Natural killer cell (primary cell): ENCODE measurements around the gene ICA1. TPM values are rescaled to one million over a fixed set of nuclear protein-coding genes. Genes with fewer than 3 reads are reported as not detected.

Experiments used
- ATAC-seq, 3 donors: fragments of 150-1000 bp in 2 of 3; fragments of 200-7000 bp in 1 of 3; cut with Tn5 transposase; 1 replicate in 1 of 3; 2 replicates in 2 of 3; pipeline ENCODE4 v1.10.0; 2021; ENCODE audit warnings: mild to moderate bottlenecking in 2 of 3, moderate library complexity in 2 of 3
- DNase-seq, 2 donors: peaks; one replicate each; pipeline versions ENCODE4 v3.0.0 to v3.0.0-alpha.2; 2013 to 2021; ENCODE audit warnings: mixed read lengths in 1 of 2
- H3K27ac ChIP-seq: one replicate; pipeline ENCODE4 v1.5.1; 2013; ENCODE audit warnings: mild to moderate bottlenecking, low read length
- H3K27me3 ChIP-seq: one replicate; pipeline ENCODE4 v1.6.1; 2013; ENCODE audit warnings: low read length; ENCODE audit not compliant: control insufficient read depth, insufficient read depth
- H3K36me3 ChIP-seq: one replicate; pipeline ENCODE4 v1.6.1; 2013; ENCODE audit warnings: low read length; ENCODE audit not compliant: control insufficient read depth, insufficient read depth
- H3K4me1 ChIP-seq: one replicate; pipeline ENCODE4 v1.6.1; 2013; ENCODE audit warnings: low read length; ENCODE audit not compliant: control insufficient read depth, insufficient read depth
- H3K4me3 ChIP-seq: one replicate; pipeline ENCODE4 v1.5.1; 2013; ENCODE audit warnings: low read length
- H3K9me3 ChIP-seq: one replicate; pipeline ENCODE4 v1.6.1; 2013; ENCODE audit warnings: low read length; ENCODE audit not compliant: control insufficient read depth, insufficient read depth
- H3K27ac Mint-ChIP-seq, 2 donors: one replicate each; pipeline ENCODE4 v1.8.0; 2022; ENCODE audit warnings: mild to moderate bottlenecking in 2 of 2, mixed read lengths in 2 of 2, moderate library complexity in 1 of 2
- H3K27me3 Mint-ChIP-seq, 2 donors: one replicate each; pipeline ENCODE4 v1.8.0; 2022; ENCODE audit warnings: low read depth in 2 of 2, mixed read lengths in 2 of 2
- H3K36me3 Mint-ChIP-seq: one replicate; pipeline ENCODE4 v1.8.0; 2022; ENCODE audit warnings: mixed read lengths
- H3K4me1 Mint-ChIP-seq, 2 donors: one replicate each; pipeline ENCODE4 v1.8.0; 2022; ENCODE audit warnings: mixed read lengths in 2 of 2
- H3K4me3 Mint-ChIP-seq: one replicate; pipeline ENCODE4 v1.8.0; 2022; ENCODE audit warnings: mild to moderate bottlenecking, moderate library complexity, mixed read lengths
- H3K9me3 Mint-ChIP-seq, 2 donors: one replicate each; pipeline ENCODE4 v1.8.0; 2022; ENCODE audit warnings: mixed read lengths in 2 of 2
- CTCF ChIP-seq: fragments of 200-600 bp; IDR thresholded peaks from one replicate; pipeline ENCODE4 v1.8.0; 2022; ENCODE audit warnings: antibody characterized with exemption
- WGBS: methylation state at CpG from one replicate; pipeline ENCODE4 v1.1.7; 2013; ENCODE audit warnings: missing lambda C conversion rate; ENCODE audit not compliant: insufficient coverage; 5-methylcytosine and 5-hydroxymethylcytosine counted together
- intact Hi-C: fragments of 100-400 bp; cut with micrococcal nuclease; formaldehyde crosslinking; loops from one replicate; pipeline ENCODE4 v1.14.2; 2022
- total RNA-seq, 4 donors: library from RNA; stranded (reverse); fragments of 120-200 nt in 1 of 4; gene quantifications; one replicate each; pipeline versions ENCODE4 v1.2.3 to v1.2.4, GENCODE V29; 2013 to 2022

The ICA1 gene
- total RNA-seq, 3 donors from 2014 or later (not counting 1 experiment from before 2014, with no cell fraction given), result 0.75 to 1.9 (median 1.4) TPM

GRCh38 chr7:8295638-8296361 is 33.8 kb upstream of the ICA1 start:
- no peaks in the 10 kb centered on the region for H3K4me1 Mint-ChIP-seq

GRCh38 chr7:8291397-8292141 is 29.6 kb upstream of the ICA1 start:
- Mint-ChIP-seq H3K4me3 (no peak overlapping the region), H3K27me3 (peaks cover 22 to 27% of the 10 kb centered on the region in 2 donors), H3K4me1 (no peaks in the 10 kb centered on the region), H3K27ac (no peak overlapping the region), H3K36me3 (no peaks in the 10 kb centered on the region), H3K9me3 (no peaks in the 10 kb centered on the region)
- intact Hi-C loops, result no loop called here
- no peaks in the 10 kb centered on the region for H3K4me1 ChIP-seq
- H3K27ac ChIP-seq, result no peak overlapping the region
- H3K4me3 ChIP-seq, result no peak overlapping the region
- H3K36me3 ChIP-seq, result no peaks in the 10 kb centered on the region
- H3K27me3 ChIP-seq, result peaks cover 6% of the 10 kb centered on the region
- no peak for DNase-seq
- TF ChIP-seq CTCF, result no peak
- no peaks in the 10 kb centered on the region for H3K9me3 ChIP-seq
- 92% methylated on average over 3 of the region's 3 CpGs for WGBS
- ATAC-seq, result no peak

More at GRCh38 chr7:8295638-8296361, 33.8 kb upstream of the ICA1 start:
- peak in 1 of 2 donors; percentile 83 for DNase-seq
- Mint-ChIP-seq H3K27me3 (peaks cover 13 to 18% of the 10 kb centered on the region in 2 donors), H3K9me3 (no peaks in the 10 kb centered on the region), H3K36me3 (no peaks in the 10 kb centered on the region), H3K27ac (no peak overlapping the region), H3K4me3 (no peak overlapping the region)
- intact Hi-C loops, result loop anchor here (5.0 kb wide), 1 partner anchor 698 kb away; no protein-coding TSS in a partner anchor
- Histone ChIP-seq H3K27ac (no peak overlapping the region), H3K27me3 (peaks cover 6% of the 10 kb centered on the region), H3K36me3 (no peaks in the 10 kb centered on the region), H3K9me3 (no peaks in the 10 kb centered on the region), H3K4me3 (no peak overlapping the region), H3K4me1 (no peaks in the 10 kb centered on the region)
- WGBS, result 44% methylated on average over 5 of the region's 6 CpGs
- peak; percentile 84 to 91 (median 87) for ATAC-seq
- TF ChIP-seq CTCF, result peak; percentile 77

GRCh38 chr7:8290645-8291308 is 28.8 kb upstream of the ICA1 start:
- Histone ChIP-seq H3K36me3 (no peaks in the 10 kb centered on the region), H3K9me3 (no peaks in the 10 kb centered on the region), H3K4me3 (no peak overlapping the region), H3K27me3 (peaks cover 6% of the 10 kb centered on the region), H3K27ac (no peak overlapping the region), H3K4me1 (no peaks in the 10 kb centered on the region)
- TF ChIP-seq CTCF, result no peak
- H3K4me1 Mint-ChIP-seq, result no peaks in the 10 kb centered on the region
- no peaks in the 10 kb centered on the region for H3K36me3 Mint-ChIP-seq
- peaks cover 19 to 23% of the 10 kb centered on the region in 2 donors for H3K27me3 Mint-ChIP-seq
- H3K9me3 Mint-ChIP-seq, result no peaks in the 10 kb centered on the region
- H3K27ac Mint-ChIP-seq, result no peak overlapping the region
- ATAC-seq, result no peak
- intact Hi-C loops, result no loop called here
- no peak for DNase-seq
- no peak overlapping the region for H3K4me3 Mint-ChIP-seq
- WGBS, result 73% methylated on average over 3 of the region's 3 CpGs
